Measurements from ENCODE around the gene RAB11FIP4. TPM values are rescaled to one million over a fixed set of nuclear protein-coding genes. Genes with fewer than 3 reads are reported as not detected.

Gene RAB11FIP4
- polyA plus RNA-seq, 1 of the 3 experiments (the other 2 are of a cell fraction): 9.4 TPM

DNA sequence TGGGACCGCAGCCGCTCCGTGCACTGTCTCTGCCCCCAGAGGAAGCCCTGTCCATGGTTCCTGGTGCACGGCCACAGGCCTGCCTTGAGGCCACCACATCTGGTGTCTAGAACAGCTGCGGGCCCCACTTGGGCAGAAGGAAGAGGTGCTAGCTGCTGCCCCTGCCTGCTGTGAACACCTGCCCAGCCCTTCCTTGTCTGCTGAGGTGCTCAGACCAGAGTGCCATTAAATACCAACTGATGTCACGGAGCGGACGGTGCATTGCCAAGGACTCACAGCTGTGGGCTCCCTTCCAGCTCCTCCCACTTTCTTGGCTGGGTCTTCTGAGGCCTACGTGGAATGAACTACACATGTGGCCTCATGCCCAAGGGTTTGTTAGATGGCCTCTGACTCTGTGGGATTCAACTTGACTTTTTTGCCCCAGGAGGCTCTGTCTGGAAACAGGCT is 146.1 kb downstream of the RAB11FIP4 start:
- Histone ChIP-seq H3K9me3 (no peaks in the 10 kb centered on the region), H2AFZ (ENCODE audit: low read depth) (no peak overlapping the region), H3K27ac (ENCODE audit: low read depth in 2 of 2, low read length in 1 of 2) (no peak overlapping the region), H3K79me2 (ENCODE audit: insufficient read depth) (no peaks in the 10 kb centered on the region), H3K4me1 (ENCODE audit: control insufficient read depth in 1 of 2, insufficient read depth in 2 of 2, low read depth in 1 of 2, low read length in 1 of 2) (peaks cover 11 to 23% of the 10 kb centered on the region in 2 experiments; a peak in 3 of 4 replicates), H3K4me3 (ENCODE audit: low read depth in 2 of 2, low read length in 1 of 2) (no peak overlapping the region), H4K20me1 (ENCODE audit: insufficient read depth) (no peaks in the 10 kb centered on the region), H3K9ac (no peak overlapping the region), H3K9me2 (no peaks in the 10 kb centered on the region), H3K27me3 (ENCODE audit: insufficient read depth) (no peaks in the 10 kb centered on the region), H3K36me3 (replicated peaks in 1 of 2; ENCODE audit: control insufficient read depth in 1 of 2, insufficient read depth in 2 of 2, low read length in 1 of 2) (no peaks in the 10 kb centered on the region), H3K4me2 (no peak overlapping the region), H3F3A (replicated peaks; ENCODE audit: insufficient read depth) (no peaks in the 10 kb centered on the region)
- no peak for DNase-seq
- ChIA-PET CTCF (interaction anchor here (1.0 to 2.0 kb wide), 4 partner anchors 15 to 304 kb away, joined by 3 to 13 read pairs (median 6); no protein-coding TSS in a partner anchor), POLR2A (interaction anchor here (1.4 kb wide), 1 partner anchor 11 kb away, joined by 3 read pairs; no protein-coding TSS in a partner anchor)
- TF ChIP-seq, protein P1, sequence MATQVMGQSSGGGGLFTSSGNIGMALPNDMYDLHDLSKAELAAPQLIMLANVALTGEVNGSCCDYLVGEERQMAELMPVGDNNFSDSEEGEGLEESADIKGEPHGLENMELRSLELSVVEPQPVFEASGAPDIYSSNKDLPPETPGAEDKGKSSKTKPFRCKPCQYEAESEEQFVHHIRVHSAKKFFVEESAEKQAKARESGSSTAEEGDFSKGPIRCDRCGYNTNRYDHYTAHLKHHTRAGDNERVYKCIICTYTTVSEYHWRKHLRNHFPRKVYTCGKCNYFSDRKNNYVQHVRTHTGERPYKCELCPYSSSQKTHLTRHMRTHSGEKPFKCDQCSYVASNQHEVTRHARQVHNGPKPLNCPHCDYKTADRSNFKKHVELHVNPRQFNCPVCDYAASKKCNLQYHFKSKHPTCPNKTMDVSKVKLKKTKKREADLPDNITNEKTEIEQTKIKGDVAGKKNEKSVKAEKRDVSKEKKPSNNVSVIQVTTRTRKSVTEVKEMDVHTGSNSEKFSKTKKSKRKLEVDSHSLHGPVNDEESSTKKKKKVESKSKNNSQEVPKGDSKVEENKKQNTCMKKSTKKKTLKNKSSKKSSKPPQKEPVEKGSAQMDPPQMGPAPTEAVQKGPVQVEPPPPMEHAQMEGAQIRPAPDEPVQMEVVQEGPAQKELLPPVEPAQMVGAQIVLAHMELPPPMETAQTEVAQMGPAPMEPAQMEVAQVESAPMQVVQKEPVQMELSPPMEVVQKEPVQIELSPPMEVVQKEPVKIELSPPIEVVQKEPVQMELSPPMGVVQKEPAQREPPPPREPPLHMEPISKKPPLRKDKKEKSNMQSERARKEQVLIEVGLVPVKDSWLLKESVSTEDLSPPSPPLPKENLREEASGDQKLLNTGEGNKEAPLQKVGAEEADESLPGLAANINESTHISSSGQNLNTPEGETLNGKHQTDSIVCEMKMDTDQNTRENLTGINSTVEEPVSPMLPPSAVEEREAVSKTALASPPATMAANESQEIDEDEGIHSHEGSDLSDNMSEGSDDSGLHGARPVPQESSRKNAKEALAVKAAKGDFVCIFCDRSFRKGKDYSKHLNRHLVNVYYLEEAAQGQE (IDR thresholded peaks at IDR 0.05; ENCODE audit: low read depth, low read length): peak; percentile 73
- no peak for TF ChIP-seq SMC3 (IDR thresholded peaks at IDR 0.05; ENCODE audit: low read depth, low read length)
- WGBS (ENCODE audit: low lambda C conversion rate): 91% methylated on average over 7 of the region's 9 CpGs

- H3K9ac ChIP-seq: no peak overlapping the region
- POLR2A ChIA-PET: interaction anchor here (1.4 kb wide), 1 partner anchor 11 kb away, joined by 3 read pairs; no protein-coding TSS in a partner anchor
- H3K27me3 ChIP-seq (ENCODE audit: insufficient read depth): no peaks in the 10 kb centered on the region
- no peaks in the 10 kb centered on the region for H3K36me3 ChIP-seq (replicated peaks in 1 of 2; ENCODE audit: control insufficient read depth in 1 of 2, insufficient read depth in 2 of 2, low read length in 1 of 2)
- H3K27ac ChIP-seq (ENCODE audit: low read depth in 2 of 2, low read length in 1 of 2): no peak overlapping the region
- no peaks in the 10 kb centered on the region for H3K9me3 ChIP-seq
- no peak overlapping the region for H3K4me3 ChIP-seq (ENCODE audit: low read depth in 2 of 2, low read length in 1 of 2)
- CTCF ChIA-PET: interaction anchor here (1.0 to 2.0 kb wide), 5 partner anchors 16 to 304 kb away, joined by 3 to 13 read pairs (median 5); no protein-coding TSS in a partner anchor
- H2AFZ ChIP-seq (ENCODE audit: low read depth): no peak overlapping the region
- no peaks in the 10 kb centered on the region for H4K20me1 ChIP-seq (ENCODE audit: insufficient read depth)
- 80% methylated on average over 4 of the region's 7 CpGs for WGBS (ENCODE audit: low lambda C conversion rate)
- peaks cover 8 to 20% of the 10 kb centered on the region in 2 experiments; a peak in 3 of 4 replicates for H3K4me1 ChIP-seq (ENCODE audit: control insufficient read depth in 1 of 2, insufficient read depth in 2 of 2, low read depth in 1 of 2, low read length in 1 of 2)
- no peaks in the 10 kb centered on the region for H3F3A ChIP-seq (replicated peaks; ENCODE audit: insufficient read depth)
- DNase-seq: no peak
- H3K79me2 ChIP-seq (ENCODE audit: insufficient read depth): no peaks in the 10 kb centered on the region
- H3K9me2 ChIP-seq: no peaks in the 10 kb centered on the region
- H3K4me2 ChIP-seq: no peak overlapping the region
- TF ChIP-seq GABPA (IDR thresholded peaks at IDR 0.05; ENCODE audit: low read depth): no peak
- TF ChIP-seq, protein P2, sequence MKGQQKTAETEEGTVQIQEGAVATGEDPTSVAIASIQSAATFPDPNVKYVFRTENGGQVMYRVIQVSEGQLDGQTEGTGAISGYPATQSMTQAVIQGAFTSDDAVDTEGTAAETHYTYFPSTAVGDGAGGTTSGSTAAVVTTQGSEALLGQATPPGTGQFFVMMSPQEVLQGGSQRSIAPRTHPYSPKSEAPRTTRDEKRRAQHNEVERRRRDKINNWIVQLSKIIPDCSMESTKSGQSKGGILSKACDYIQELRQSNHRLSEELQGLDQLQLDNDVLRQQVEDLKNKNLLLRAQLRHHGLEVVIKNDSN (IDR thresholded peaks at IDR 0.05; ENCODE audit: borderline replicate concordance, low read depth): no peak
- no peak for TF ChIP-seq RFX5 (IDR thresholded peaks at IDR 0.05; ENCODE audit: low read length)
- TF ChIP-seq, protein P3, sequence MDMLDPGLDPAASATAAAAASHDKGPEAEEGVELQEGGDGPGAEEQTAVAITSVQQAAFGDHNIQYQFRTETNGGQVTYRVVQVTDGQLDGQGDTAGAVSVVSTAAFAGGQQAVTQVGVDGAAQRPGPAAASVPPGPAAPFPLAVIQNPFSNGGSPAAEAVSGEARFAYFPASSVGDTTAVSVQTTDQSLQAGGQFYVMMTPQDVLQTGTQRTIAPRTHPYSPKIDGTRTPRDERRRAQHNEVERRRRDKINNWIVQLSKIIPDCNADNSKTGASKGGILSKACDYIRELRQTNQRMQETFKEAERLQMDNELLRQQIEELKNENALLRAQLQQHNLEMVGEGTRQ (IDR thresholded peaks at IDR 0.05; ENCODE audit: borderline replicate concordance, low read depth, low read length): no peak
- no peak for TF ChIP-seq EZH2phosphoT487 (IDR thresholded peaks at IDR 0.05; ENCODE audit: borderline replicate concordance, low read depth)
- no peak for TF ChIP-seq ELF1 (IDR thresholded peaks at IDR 0.05)
- TF ChIP-seq RXRA (IDR thresholded peaks at IDR 0.05; ENCODE audit: borderline replicate concordance, low read depth): no peak
- TF ChIP-seq YY1 (IDR thresholded peaks at IDR 0.05; ENCODE audit: low read depth): no peak
- no peak for TF ChIP-seq FOXJ3 (CRISPR knock-in tag; IDR thresholded peaks at IDR 0.05)
- no peak for TF ChIP-seq ZBTB33 (IDR thresholded peaks at IDR 0.05; ENCODE audit: borderline replicate concordance, low read depth)
- TF ChIP-seq, protein P1 (IDR thresholded peaks at IDR 0.05; ENCODE audit: low read depth, low read length): no peak
- no peak for TF ChIP-seq TEAD4 (IDR thresholded peaks at IDR 0.05; ENCODE audit: borderline replicate concordance, insufficient read depth)
Measured at GRCh38 chr17:31538080-31538762, 146.7 kb downstream of the RAB11FIP4 start.
